NB4 (cell line): ENCODE results near the gene ZNF443.
"Not testable (repeated sequence)": the region's sequence is repeated elsewhere in the genome, so short reads cannot be mapped to it uniquely, and the experiment has no call there.

Source experiments
- DNase-seq: peaks from one replicate; pipeline ENCODE4 v3.0.0; 2010; ENCODE audit warnings: low read depth
- H3K4me3 ChIP-seq: one replicate; pipeline ENCODE4 v1.5.1; 2011; ENCODE audit warnings: mild to moderate bottlenecking, low read depth, low read length, moderate library complexity
- MYC ChIP-seq: IDR thresholded peaks from 2 replicates; pipeline ENCODE4 v1.6.1; 2011; ENCODE audit warnings: low read depth, low read length
- POLR2A ChIP-seq: IDR thresholded peaks from 2 replicates; pipeline ENCODE4 v1.6.1; 2011; ENCODE audit warnings: mild to moderate bottlenecking; ENCODE audit not compliant: insufficient read length; ENCODE audit errors: extremely low read depth
- TF ChIP-seq, protein P1 (sequence below): IDR thresholded peaks from 2 replicates; pipeline ENCODE4 v1.6.1; 2011; ENCODE audit warnings: low read depth, low read length
- TF ChIP-seq, protein P2 (sequence below): IDR thresholded peaks from one replicate; pipeline ENCODE4 v1.5.1; 2012; ENCODE audit warnings: low read depth, low read length

Gene ZNF443

GRCh38 chr19:12481781-12482508, 41.1 kb upstream of the ZNF443 start:
- peak; percentile 32 for DNase-seq
- no peak overlapping the region for H3K4me3 ChIP-seq
- TF ChIP-seq, protein P1, sequence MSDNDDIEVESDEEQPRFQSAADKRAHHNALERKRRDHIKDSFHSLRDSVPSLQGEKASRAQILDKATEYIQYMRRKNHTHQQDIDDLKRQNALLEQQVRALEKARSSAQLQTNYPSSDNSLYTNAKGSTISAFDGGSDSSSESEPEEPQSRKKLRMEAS = no peak
- TF ChIP-seq MYC (no peak), POLR2A (no peak)
- TF ChIP-seq, protein P2, sequence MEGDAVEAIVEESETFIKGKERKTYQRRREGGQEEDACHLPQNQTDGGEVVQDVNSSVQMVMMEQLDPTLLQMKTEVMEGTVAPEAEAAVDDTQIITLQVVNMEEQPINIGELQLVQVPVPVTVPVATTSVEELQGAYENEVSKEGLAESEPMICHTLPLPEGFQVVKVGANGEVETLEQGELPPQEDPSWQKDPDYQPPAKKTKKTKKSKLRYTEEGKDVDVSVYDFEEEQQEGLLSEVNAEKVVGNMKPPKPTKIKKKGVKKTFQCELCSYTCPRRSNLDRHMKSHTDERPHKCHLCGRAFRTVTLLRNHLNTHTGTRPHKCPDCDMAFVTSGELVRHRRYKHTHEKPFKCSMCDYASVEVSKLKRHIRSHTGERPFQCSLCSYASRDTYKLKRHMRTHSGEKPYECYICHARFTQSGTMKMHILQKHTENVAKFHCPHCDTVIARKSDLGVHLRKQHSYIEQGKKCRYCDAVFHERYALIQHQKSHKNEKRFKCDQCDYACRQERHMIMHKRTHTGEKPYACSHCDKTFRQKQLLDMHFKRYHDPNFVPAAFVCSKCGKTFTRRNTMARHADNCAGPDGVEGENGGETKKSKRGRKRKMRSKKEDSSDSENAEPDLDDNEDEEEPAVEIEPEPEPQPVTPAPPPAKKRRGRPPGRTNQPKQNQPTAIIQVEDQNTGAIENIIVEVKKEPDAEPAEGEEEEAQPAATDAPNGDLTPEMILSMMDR = no peak

DNA sequence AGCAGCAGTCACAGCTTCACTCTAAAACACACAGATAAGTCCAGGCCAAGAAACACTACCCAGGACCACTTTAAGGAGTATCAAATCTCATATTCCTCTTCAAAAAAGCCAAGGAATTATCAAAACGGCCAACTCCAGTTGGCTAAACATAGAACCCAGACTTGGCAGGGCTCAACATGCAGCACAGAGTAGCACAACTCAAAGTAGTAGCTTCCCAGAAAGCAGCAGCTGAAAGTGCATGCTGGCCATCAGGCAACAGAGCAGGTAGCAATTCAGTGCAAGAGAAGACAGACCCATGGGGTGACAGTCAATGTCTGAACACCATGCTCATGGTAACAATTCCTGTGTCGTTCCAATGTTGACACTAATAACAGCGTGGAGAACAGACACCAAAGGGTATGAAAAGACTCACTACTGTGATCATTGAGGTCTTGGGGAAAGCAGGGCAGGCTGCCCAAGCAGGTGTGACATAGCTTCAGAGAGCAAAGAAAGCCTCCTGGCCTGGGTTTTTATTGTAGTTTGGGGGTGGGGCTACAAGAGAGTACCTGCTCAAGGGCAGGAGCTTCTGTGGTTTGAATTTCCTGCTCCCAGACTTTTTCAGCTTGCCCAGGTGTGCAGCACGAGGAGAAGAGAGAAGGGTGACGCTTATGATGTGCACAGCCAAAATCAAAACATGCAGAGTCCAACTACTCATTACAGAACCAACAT, 37.6 kb upstream of the ZNF443 start:
- DNase-seq = no peak
- TF ChIP-seq POLR2A (no peak), MYC (no peak)
- TF ChIP-seq, protein P2 = no peak
- TF ChIP-seq, protein P1 = no peak
- H3K4me3 ChIP-seq = no peak overlapping the region

DNA sequence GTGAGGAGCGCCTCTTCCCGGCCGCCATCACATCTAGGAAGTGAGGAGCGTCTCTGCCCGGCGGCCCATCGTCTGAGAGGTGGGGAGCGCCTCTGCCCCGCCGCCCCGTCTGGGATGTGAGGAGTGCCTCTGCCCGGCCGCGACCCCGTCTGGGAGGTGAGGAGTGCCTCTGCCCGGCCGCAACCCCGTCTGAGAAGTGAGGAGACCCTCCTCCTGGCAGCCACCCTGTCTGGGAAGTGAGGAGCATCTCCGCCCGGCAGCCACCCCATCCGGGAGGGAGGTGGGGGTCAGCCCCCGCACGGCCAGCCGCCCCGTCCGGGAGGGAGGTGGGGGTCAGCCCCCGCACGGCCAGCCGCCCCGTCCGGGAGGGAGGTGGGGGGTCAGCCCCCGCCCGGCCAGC, 26.8 kb upstream of the ZNF443 start:
- not testable (repeated sequence) for H3K4me3 ChIP-seq, DNase-seq

- TF ChIP-seq MYC = no peak
- TF ChIP-seq, protein P2 = no peak
- no peak overlapping the region for H3K4me3 ChIP-seq
- no peak for DNase-seq
These were observed 24.4 kb upstream of the ZNF443 start for GRCh38 chr19:12465211-12465610.

DNA sequence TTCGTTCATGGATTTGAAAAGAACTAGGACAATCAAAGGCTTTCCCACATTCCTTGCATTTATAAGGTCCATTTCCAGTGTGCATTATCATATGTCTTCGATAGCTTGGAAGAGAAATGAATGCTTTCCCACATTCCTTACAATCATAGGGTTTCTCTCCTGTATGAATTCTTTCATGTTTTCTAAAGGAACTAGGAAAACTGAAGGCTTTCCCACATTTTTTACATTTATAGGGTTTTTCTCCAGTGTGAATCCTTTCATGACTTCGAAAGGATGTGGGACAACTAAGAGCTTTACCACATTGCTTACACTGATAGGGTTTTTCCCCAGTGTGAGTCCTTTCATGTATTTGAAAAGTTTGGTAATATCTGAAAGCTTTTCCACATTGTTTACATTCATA, 23.9 kb upstream of the ZNF443 start:
- H3K4me3 ChIP-seq = no peak overlapping the region
- TF ChIP-seq POLR2A (no peak), MYC (no peak)
- TF ChIP-seq, protein P1 = no peak
- TF ChIP-seq, protein P2 = no peak
- DNase-seq = no peak

DNA sequence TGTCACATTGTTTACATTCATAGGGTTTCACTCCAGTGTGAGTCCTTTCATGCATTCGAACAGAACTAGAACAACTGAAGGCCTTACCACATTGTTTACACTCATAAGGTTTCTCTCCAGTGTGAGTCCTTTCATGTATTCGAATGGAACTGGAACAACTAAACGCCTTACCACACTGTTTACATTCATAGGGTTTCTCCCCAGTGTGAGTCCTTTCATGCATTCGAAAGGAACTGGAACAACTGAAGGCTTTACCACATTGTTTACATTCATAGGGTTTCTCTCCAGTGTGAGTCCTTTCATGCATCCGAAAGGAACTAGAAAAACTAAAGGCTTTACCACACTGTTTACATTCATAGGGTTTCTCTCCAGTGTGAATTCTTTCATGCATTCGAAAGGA, 23.3 kb upstream of the ZNF443 start:
- not testable (repeated sequence) for DNase-seq, H3K4me3 ChIP-seq

DNA sequence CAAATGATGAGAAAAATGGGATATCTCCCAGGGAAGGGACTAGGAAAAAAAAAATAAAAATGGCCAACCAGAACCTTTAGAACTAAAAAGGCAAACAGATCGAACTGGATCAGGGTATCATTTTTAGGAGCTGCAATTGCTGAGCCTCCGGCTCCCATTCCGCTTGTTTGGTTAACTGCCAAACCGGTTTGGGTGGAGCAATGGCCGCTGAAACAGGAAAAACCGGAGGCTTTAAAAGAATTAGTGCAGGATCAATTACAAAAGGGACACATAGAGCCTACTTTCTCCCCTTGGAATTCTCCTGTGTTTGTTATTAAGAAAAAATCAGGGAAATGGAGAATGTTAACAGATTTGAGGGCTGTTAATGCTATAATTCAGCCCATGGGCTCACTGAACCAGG, 12.7 kb upstream of the ZNF443 start:
- TF ChIP-seq, protein P1 = no peak
- TF ChIP-seq, protein P2 = no peak
- TF ChIP-seq MYC (no peak), POLR2A (no peak)
- DNase-seq = no peak

More for the DNA sequence above, 12.7 kb upstream of the ZNF443 start:
- no peak overlapping the region for H3K4me3 ChIP-seq
